HCEC 1CT (cell line): Measurements from ENCODE around the gene SERAC1.

Experiments used
- DNase-seq: peaks from one replicate; pipeline ENCODE4 v3.0.0-alpha.2; 2017

SERAC1 gene

GRCh38 chr6:158121335-158121734, 46.7 kb downstream of the SERAC1 start:
- no peak for DNase-seq

GRCh38 chr6:158118886-158119285, 49.2 kb downstream of the SERAC1 start:
- DNase-seq, result no peak

DNA sequence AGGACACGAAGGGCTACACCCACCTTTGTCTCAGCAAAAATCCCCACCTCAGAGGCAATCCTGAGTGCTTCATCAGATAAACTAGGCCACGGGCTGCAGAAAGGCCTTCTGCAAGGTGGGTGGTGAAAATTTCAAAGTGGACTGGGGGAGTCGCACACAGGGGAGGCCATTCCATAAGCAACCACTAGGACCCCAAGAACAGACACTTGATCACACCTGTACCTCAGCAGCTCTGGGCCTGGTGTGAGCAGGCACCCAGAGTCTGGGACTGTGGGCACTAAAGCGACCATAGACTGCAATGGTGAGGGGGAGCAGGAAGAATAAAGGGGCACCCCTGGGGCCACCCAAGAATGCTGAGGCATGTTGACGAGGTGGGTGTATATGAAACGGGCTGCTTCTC, 52.6 kb downstream of the SERAC1 start:
- no peak for DNase-seq

DNA sequence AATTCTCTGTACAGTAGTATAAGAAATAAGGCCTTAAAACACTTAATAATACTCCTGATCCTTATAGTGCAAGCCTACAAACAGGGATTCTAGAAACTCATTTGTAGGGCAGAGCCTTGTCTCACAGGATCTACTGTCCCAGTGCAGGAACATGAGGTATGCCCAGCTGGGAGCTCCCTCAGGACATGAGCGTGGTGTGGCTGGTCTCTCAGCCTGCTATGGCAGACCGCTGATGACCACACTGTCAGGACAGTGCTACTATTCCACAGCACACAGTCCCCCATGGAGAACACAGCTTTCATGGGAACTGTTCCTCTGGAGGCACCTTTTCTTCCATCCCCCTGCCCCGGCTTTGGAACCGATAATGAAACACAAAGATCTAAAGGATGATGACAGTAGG, 53.0 kb downstream of the SERAC1 start:
- DNase-seq, result no peak

- DNase-seq, result no peak
These were observed 54.3 kb downstream of the SERAC1 start for GRCh38 chr6:158113802-158114201.

DNA sequence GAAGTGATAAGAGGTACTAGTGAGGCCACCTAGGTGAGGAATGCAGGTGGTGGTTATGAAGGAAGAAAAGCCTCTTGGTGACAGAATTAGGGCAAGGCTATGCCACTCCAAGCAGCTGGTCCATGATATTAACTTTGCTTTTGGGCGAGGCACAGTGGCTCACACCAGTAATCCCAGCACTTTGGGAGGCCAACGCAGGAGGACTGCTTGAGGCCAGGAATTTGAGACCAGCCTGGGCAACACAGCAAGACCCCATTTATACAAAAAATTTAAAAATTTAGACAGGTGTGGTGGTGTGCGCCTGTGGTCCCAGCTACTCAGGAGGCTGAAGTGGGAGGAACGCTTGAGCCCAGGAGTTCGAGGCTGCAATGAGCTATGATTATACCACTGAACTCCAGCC, 56.1 kb downstream of the SERAC1 start:
- no peak for DNase-seq

DNA sequence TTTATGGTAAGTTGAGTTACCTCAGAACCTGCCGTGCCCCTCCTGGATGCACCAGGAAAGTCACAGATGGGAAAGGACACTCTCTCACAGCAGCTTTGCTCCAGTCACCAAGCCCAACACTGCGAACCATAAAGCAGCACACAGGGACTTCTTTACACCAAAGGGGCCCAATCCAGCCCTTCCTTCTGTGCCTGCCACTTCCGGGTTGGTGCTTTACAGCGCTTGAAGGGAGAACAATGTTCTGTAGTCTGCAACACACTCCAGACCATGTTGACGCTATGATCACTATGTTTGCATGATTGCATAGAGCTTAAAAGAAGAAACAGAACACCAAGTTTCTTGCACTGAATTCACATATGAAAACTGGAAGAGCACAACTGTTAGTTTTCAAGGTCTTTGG, 57.1 kb downstream of the SERAC1 start:
- DNase-seq, result no peak

- DNase-seq, result no peak
These were observed 58.3 kb downstream of the SERAC1 start for GRCh38 chr6:158109748-158110147.

GRCh38 chr6:158104696-158105095, 63.4 kb downstream of the SERAC1 start:
- DNase-seq, result no peak

DNA sequence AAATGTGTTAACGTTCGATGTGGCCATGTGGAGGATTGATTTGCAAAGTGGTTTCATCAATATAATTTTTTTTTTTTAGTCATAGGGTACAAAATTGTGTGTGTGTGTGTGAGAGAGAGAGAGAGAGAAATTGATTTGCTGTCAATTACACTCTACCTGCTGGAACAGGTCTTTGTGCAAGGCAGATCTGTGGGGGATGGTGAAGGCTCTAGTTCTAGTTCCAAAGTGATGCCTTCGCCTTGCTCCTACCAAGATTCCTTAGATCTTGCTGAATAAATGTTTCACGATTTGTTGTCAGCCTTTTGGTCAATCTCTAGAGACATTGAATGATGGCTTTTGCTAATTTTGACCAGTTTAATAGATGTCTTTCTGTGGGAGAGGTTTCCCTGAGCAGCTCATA, 64.8 kb downstream of the SERAC1 start:
- DNase-seq, result no peak

- no peak for DNase-seq
These were observed 72.4 kb downstream of the SERAC1 start for GRCh38 chr6:158095671-158096070.

DNA sequence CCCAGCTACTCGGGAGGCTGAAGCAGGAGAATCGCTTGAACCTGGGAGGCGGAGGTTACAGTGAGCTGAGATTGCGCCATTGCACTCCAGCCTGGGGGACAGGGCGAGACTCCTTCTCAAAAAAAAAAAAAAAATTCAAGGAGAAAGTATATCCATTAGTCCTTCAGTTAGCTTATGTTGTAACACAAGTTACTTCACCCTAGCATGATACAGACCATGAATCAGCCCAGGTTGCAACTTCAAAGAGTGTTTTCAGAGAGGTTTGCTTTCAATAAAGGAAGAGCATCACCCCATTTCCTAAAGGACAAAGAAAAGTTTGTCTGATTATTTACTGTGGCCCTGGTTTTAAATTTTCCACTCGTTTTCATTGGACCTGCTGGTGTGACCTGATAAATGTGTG, 73.0 kb downstream of the SERAC1 start:
- DNase-seq, result no peak

GRCh38 chr6:158092806-158093205, 75.3 kb downstream of the SERAC1 start:
- no peak for DNase-seq

GRCh38 chr6:158087224-158087867, 80.7 kb downstream of the SERAC1 start:
- no peak for DNase-seq

DNA sequence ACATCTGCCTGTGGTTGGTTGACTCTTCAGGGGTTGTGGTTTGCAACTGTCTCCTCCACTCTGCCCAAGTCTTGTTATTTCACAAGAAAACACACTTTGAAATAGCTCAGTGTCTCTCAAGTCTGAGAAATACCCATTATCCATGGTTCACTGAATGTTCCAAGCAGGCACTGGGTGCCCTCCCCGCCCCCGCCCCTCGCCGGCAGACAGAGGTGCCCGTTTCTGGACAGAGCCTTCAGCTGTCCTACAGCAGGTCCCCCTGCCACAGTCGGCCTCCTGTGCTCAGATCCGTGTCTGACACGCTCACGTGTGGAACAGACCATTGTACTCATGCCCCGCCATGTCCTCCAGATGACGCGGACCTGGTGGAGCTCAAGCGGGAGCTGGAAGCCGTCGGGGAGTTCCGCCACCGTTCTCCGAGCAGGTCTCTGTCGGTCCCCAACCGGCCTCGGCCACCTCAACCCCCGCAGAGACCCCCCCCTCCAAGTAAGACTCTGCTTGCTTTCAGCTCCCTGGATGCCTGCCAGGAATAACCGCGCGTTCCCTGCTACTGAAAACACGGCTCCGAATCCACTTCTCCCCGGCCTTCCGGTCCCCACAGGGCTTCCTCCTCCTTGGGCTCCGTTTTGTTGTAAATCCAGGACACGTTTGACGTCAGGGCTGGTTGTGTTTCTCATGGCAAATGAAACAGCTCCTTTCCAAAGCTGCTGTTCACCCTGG, 81.4 kb downstream of the SERAC1 start:
- DNase-seq, result no peak

DNA sequence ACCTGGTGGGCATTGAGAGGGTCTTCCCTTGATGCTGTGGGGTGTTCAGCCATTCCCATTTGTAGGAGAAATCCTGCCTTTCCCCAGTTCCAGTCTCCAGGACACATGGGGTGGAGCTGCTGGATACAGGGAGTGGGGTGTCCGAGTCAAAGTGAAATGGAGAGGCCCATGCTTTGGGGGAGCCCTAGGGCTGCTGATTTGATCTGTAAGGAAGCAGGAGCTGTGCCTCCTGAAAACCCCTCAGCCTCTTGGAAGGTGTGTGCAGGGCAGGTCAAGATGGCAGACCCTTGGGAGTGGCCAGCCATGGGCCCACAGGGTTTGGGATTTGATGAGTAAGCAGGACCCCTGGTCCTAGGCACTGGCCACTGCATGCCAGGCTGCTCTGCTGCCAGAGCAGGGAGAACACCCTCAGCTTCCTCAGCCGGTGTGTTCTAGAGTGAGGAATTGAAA, 82.0 kb downstream of the SERAC1 start:
- peak; percentile 3 for DNase-seq

GRCh38 chr6:158085261-158086053, 82.6 kb downstream of the SERAC1 start:
- DNase-seq, result no peak

GRCh38 chr6:158083455-158084325, 84.4 kb downstream of the SERAC1 start:
- DNase-seq, result peak; percentile 11

- DNase-seq, result no peak
These were observed 86.5 kb downstream of the SERAC1 start for GRCh38 chr6:158081657-158081935.

DNA sequence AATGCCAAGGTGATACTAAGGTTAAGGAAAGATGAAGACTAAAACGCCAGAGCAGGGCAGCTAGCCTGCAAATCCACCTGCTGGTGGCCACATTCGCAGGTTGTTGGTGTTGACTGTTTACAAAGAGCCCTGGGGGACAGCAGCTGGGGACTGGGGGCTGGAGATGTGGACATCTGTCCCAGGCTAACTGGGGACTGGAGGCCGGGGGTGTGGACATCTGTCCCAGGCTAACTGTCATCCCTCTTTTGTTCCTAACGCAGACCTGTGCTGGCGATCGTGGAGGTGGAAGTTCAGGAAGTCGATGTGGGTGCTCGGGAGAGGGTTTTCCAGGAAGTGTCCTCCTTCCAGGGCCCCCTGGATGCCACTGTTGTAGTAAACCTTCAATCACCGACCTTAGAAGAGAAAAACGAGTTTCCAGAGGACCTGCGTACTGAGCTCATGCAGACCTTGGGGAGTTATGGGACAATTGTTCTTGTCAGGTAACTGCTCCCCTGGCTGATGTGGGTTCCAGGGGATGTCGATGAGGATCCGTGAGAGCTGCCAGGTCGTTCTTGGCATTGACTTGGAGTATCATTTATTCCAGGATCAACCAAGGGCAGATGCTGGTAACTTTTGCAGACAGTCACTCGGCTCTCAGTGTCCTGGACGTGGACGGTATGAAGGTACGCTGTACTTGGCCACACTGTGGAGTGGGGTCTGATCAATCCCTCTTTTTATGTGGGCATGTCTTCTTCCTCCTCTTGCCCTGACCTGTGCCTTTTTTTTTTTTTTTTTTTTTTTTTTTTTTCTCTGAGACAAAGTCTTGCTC, 87.0 kb downstream of the SERAC1 start:
- no peak for DNase-seq

GRCh38 chr6:158078320-158078719, 89.7 kb downstream of the SERAC1 start:
- DNase-seq, result no peak

- DNase-seq, result no peak
These were observed 90.4 kb downstream of the SERAC1 start for GRCh38 chr6:158077676-158078075.
